IMR-90 (cell line): ENCODE results near the gene KRT82. TPM values are rescaled to one million over a fixed set of nuclear protein-coding genes. Genes with fewer than 3 reads are reported as not detected.

Source experiments
- ATAC-seq: fragments of 200-7000 bp; cut with Tn5 transposase; 2 replicates; pipeline ENCODE4 v1.9.1; 2020; ENCODE audit warnings: low read depth, mild to moderate bottlenecking, moderate library complexity
- BruUV-seq: library from RNA; stranded (reverse); fragments of 400-500 nt; replicated peaks from 2 replicates; lab custom pipeline; 2021; lab: Mats Ljungman, UMichigan
- CTCF ChIA-PET: fragments of 300-600 bp; formaldehyde crosslinking; extraction: SDS; loops from one replicate; lab custom pipeline; 2021; ENCODE audit warnings: antibody characterized with exemption; lab: Yijun Ruan, JAX
- POLR2A ChIA-PET: fragments of 300-600 bp; sonication (Branson Sonifier 250); formaldehyde crosslinking; loops from one replicate; lab custom pipeline; 2022; ENCODE audit warnings: antibody characterized with exemption; ENCODE audit not compliant: unreplicated experiment; lab: Charles Lee
- DNase-seq: peaks from one replicate; pipeline ENCODE4 v3.0.0; 2013
- H2AFZ ChIP-seq: replicated peaks from 2 replicates; pipeline ENCODE3; 2013; ENCODE audit warnings: low read length, mild to moderate bottlenecking; ENCODE audit not compliant: poor library complexity
- H2AK5ac ChIP-seq: 2 replicates; pipeline ENCODE4 v1.6.1; 2013; ENCODE audit warnings: low read depth, low read length, inconsistent platforms
- H2AK9ac ChIP-seq: replicated peaks from 2 replicates; pipeline ENCODE3; 2013; ENCODE audit warnings: mild to moderate bottlenecking, low read depth, low read length, moderate library complexity; ENCODE audit not compliant: poor library complexity
- H2BK120ac ChIP-seq: 2 replicates; pipeline ENCODE4 v1.6.1; 2013; ENCODE audit warnings: low read depth, low read length, inconsistent platforms
- H2BK15ac ChIP-seq: 3 replicates; pipeline ENCODE4 v1.6.1; 2013; ENCODE audit warnings: low read depth, low read length, inconsistent platforms
- H2BK20ac ChIP-seq: 2 replicates; pipeline ENCODE4 v1.6.1; 2013; ENCODE audit warnings: low read depth, mild to moderate bottlenecking, inconsistent platforms, low read length, moderate library complexity
- H2BK5ac ChIP-seq: 2 replicates; pipeline ENCODE4 v1.6.1; 2013; ENCODE audit warnings: mild to moderate bottlenecking, low read depth, low read length, inconsistent platforms; ENCODE audit not compliant: poor library complexity, severe bottlenecking
- H3K14ac ChIP-seq: replicated peaks from 2 replicates; pipeline ENCODE4 v1.6.1; 2013; ENCODE audit warnings: low read depth, low read length, inconsistent platforms
- H3K18ac ChIP-seq: 2 replicates; pipeline ENCODE4 v1.6.1; 2013; ENCODE audit warnings: low read depth, low read length, control low read depth
- H3K23ac ChIP-seq: 2 replicates; pipeline ENCODE4 v1.6.1; 2013; ENCODE audit warnings: low read depth, low read length, inconsistent platforms
- H3K27ac ChIP-seq: 2 replicates; pipeline ENCODE4 v1.5.1; 2013; ENCODE audit warnings: mild to moderate bottlenecking, control low read depth, low read length; ENCODE audit not compliant: insufficient read depth
- H3K27me3 ChIP-seq: 2 replicates; pipeline ENCODE4 v1.6.1; 2013; ENCODE audit warnings: low read length; ENCODE audit not compliant: control insufficient read depth, insufficient read depth
- H3K36me3 ChIP-seq: 2 replicates; pipeline ENCODE4 v1.6.1; 2013; ENCODE audit warnings: low read length, mixed read lengths; ENCODE audit not compliant: control insufficient read depth, insufficient read depth
- H3K4ac ChIP-seq: 2 replicates; pipeline ENCODE4 v1.6.1; 2013; ENCODE audit warnings: low read depth, low read length, inconsistent platforms
- H3K4me1 ChIP-seq: 2 replicates; pipeline ENCODE4 v1.6.1; 2013; ENCODE audit warnings: low read length, mixed read lengths; ENCODE audit not compliant: control insufficient read depth, insufficient read depth
- H3K4me2 ChIP-seq: 2 replicates; pipeline ENCODE4 v1.6.1; 2013; ENCODE audit warnings: low read depth, mild to moderate bottlenecking, control low read depth, low read length, moderate library complexity
- H3K4me3 ChIP-seq: 2 replicates; pipeline ENCODE4 v1.5.1; 2013; ENCODE audit warnings: low read depth, mild to moderate bottlenecking, control low read depth, low read length, moderate library complexity; ENCODE audit not compliant: insufficient read depth
- H3K56ac ChIP-seq: 2 replicates; pipeline ENCODE4 v1.6.1; 2013; ENCODE audit warnings: low read length, inconsistent platforms; ENCODE audit not compliant: insufficient read depth; ENCODE audit errors: extremely low read depth
- H3K79me1 ChIP-seq, 2 experiments: 2 replicates each; pipeline ENCODE4 v1.6.1; 2013; ENCODE audit warnings: low read length in 2 of 2, inconsistent platforms in 1 of 2, low read depth in 1 of 2
- H3K9ac ChIP-seq: 2 replicates; pipeline ENCODE4 v1.6.1; 2013; ENCODE audit warnings: low read depth, low read length, control low read depth
- H3K9me1 ChIP-seq: 2 replicates; pipeline ENCODE4 v1.6.1; 2013; ENCODE audit warnings: low read length, inconsistent platforms; ENCODE audit not compliant: insufficient read depth
- H3K9me3 ChIP-seq: 2 replicates; pipeline ENCODE4 v1.6.1; 2013; ENCODE audit warnings: low read length; ENCODE audit not compliant: control insufficient read depth, insufficient read depth
- H4K20me1 ChIP-seq: 2 replicates; pipeline ENCODE4 v1.6.1; 2013; ENCODE audit warnings: low read length, inconsistent platforms; ENCODE audit not compliant: insufficient read depth
- H4K5ac ChIP-seq: 2 replicates; pipeline ENCODE4 v1.6.1; 2013; ENCODE audit warnings: mild to moderate bottlenecking, low read depth, low read length, control low read depth
- H4K8ac ChIP-seq, 2 experiments: 2 replicates each; pipeline ENCODE4 v1.6.1; 2013; ENCODE audit warnings: low read depth in 2 of 2, low read length in 2 of 2, control low read depth in 1 of 2, inconsistent platforms in 1 of 2
- H4K91ac ChIP-seq: 2 replicates; pipeline ENCODE4 v1.6.1; 2013; ENCODE audit warnings: low read depth, low read length, inconsistent platforms; ENCODE audit not compliant: insufficient read depth
- CEBPB ChIP-seq: IDR thresholded peaks from 2 replicates; pipeline ENCODE4 v1.6.1; 2012; ENCODE audit warnings: low read depth, low read length, improper control_type of control experiment
- CTCF ChIP-seq: conservative IDR thresholded peaks from 2 replicates; pipeline ENCODE4 v1.5.1; 2012; ENCODE audit warnings: mild to moderate bottlenecking, low read depth, low read length, improper control_type of control experiment
- RCOR1 ChIP-seq: IDR thresholded peaks from 2 replicates; pipeline ENCODE4 v1.6.1; 2012; ENCODE audit warnings: mild to moderate bottlenecking, low read length, improper control_type of control experiment; ENCODE audit not compliant: insufficient replicate concordance
- WGBS, 2 experiments: methylation state at CpG; one replicate each; pipeline versions ENCODE4 v1.1.5 to v1.1.7; 2013; ENCODE audit warnings: missing lambda C conversion rate in 2 of 2; ENCODE audit not compliant: insufficient read length in 1 of 2; ENCODE audit errors: extremely low coverage in 2 of 2; 5-methylcytosine and 5-hydroxymethylcytosine counted together
- dilution Hi-C: fragments of 300-500 bp; cut with HindIII; formaldehyde crosslinking; loops from one replicate; pipeline ENCODE4 v1.14.3; 2018; ENCODE audit warnings: low sequenced_read_pairs; ENCODE audit not compliant: unreplicated experiment
- in situ Hi-C: fragments of 300-500 bp; cut with MboI; formaldehyde crosslinking; loops from 3 replicates; pipeline ENCODE4 v1.14.3; 2019; ENCODE audit warnings: low sequenced_read_pairs, inconsistent platforms, mixed read lengths
- intact Hi-C: fragments of 100-400 bp; cut with micrococcal nuclease; formaldehyde crosslinking; loops from 2 replicates; pipeline ENCODE4 v1.10.0; 2022
- polyA plus RNA-seq, 3 experiments: library from polyadenylated mRNA; depleted of rRNA; stranded (reverse); fragments of >200 nt; gene quantifications; 2 replicates each; pipeline ENCODE4 v1.2.3, GENCODE V29; 2012; ENCODE audit warnings: low replicate concordance in 1 of 3
- total RNA-seq: library from RNA; depleted of rRNA; stranded (reverse); fragments of >200 nt; gene quantifications from 2 replicates; pipeline ENCODE4 v1.2.3, GENCODE V29; 2012
- TF ChIP-seq, protein P1 (sequence below): fragments of 150-350 bp; IDR thresholded peaks from 2 replicates; pipeline ENCODE4 v1.6.1; 2017; ENCODE audit warnings: mild to moderate bottlenecking, antibody characterized with exemption, low read length, low read depth
- TF ChIP-seq, protein P2 (sequence below): fragments of 150-350 bp; IDR thresholded peaks from 2 replicates; pipeline ENCODE4 v1.6.1; 2016; ENCODE audit warnings: low read depth, mild to moderate bottlenecking, low read length, moderate library complexity, borderline replicate concordance

The KRT82 gene
- total and polyA plus RNA-seq, 2 of the 4 experiments (the other 2 are of a cell fraction) = not detected

DNA sequence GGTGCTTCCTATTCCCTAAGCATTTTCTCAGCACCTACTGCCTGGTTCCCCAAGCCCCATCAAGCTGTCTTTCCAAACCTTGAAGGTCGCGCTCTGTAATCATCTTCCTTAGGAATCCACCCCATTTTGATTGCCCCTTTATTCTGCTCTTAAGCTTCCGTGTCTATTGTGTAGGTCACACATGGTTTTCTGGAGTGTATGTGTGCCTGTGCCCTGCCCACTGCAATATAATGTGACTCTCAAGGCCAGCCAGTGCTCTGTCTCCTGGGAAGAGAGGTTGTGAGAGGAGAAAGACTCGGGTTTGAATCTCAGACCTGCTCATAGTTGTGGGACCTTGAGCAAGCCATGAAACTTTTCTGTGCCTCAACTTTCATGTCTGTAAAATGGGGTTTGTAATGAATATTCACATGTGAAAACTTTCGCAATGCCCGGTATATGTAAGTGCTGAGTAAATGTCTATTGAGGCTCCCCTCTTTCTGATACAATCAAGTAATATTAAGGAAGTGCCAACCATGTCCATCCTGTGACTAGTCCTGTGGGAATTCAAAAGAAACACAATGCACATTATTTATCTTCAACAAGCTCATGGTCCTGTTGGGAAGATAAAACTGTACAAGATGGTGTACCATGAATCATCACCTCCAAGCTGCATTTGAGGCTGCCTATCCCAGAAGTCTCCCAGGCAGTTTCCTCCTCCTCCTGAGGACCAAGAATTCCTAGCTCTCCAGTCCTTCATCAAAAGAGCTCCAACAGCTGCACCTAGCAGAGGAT, 28.8 kb upstream of the KRT82 start:
- no peak for TF ChIP-seq CTCF
- TF ChIP-seq, protein P1, sequence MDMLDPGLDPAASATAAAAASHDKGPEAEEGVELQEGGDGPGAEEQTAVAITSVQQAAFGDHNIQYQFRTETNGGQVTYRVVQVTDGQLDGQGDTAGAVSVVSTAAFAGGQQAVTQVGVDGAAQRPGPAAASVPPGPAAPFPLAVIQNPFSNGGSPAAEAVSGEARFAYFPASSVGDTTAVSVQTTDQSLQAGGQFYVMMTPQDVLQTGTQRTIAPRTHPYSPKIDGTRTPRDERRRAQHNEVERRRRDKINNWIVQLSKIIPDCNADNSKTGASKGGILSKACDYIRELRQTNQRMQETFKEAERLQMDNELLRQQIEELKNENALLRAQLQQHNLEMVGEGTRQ = no peak
- no peak for TF ChIP-seq CEBPB
- no peak for TF ChIP-seq RCOR1
- TF ChIP-seq, protein P2, sequence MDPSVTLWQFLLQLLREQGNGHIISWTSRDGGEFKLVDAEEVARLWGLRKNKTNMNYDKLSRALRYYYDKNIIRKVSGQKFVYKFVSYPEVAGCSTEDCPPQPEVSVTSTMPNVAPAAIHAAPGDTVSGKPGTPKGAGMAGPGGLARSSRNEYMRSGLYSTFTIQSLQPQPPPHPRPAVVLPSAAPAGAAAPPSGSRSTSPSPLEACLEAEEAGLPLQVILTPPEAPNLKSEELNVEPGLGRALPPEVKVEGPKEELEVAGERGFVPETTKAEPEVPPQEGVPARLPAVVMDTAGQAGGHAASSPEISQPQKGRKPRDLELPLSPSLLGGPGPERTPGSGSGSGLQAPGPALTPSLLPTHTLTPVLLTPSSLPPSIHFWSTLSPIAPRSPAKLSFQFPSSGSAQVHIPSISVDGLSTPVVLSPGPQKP = no peak
- intact Hi-C loops (no loop called here), in situ Hi-C loops (no loop called here), dilution Hi-C loops (no loop called here)
- no peak overlapping the region for H2BK5ac ChIP-seq
- peak; percentile 4 for DNase-seq
- H3K4me1 ChIP-seq = no peaks in the 10 kb centered on the region
- H2BK20ac ChIP-seq = no peak overlapping the region
- WGBS, 2 experiments = 80% methylated on average over 1 of the region's 6 CpGs; no CpG with 5 or more reads in 1 of the 2 experiments
- no peaks in the 10 kb centered on the region for H3K36me3 ChIP-seq
- no peak overlapping the region for H2AFZ ChIP-seq
- H2BK120ac ChIP-seq = no peak overlapping the region
- H3K79me1 ChIP-seq = no peaks in the 10 kb centered on the region
- ChIA-PET POLR2A (no interaction called here), CTCF (no interaction called here)
- H4K8ac ChIP-seq = no peak overlapping the region
- H3K14ac ChIP-seq = no peak overlapping the region
- H3K18ac ChIP-seq = no peak overlapping the region
- H4K20me1 ChIP-seq = no peaks in the 10 kb centered on the region
- H2BK15ac ChIP-seq = no peak overlapping the region
- no peak overlapping the region for H3K4me3 ChIP-seq
- H4K91ac ChIP-seq = no peak overlapping the region
- ATAC-seq = no peak
- H3K56ac ChIP-seq = no peak overlapping the region
- no peak overlapping the region for H3K27ac ChIP-seq
- H4K5ac ChIP-seq = no peak overlapping the region
- H2AK5ac ChIP-seq = no peak overlapping the region
- H2AK9ac ChIP-seq = no peak overlapping the region
- no TSS peak for BruUV-seq
- no peak overlapping the region for H3K9ac ChIP-seq
- H3K4ac ChIP-seq = no peak overlapping the region
- no peak overlapping the region for H3K4me2 ChIP-seq
- no peaks in the 10 kb centered on the region for H3K9me3 ChIP-seq
- H3K9me1 ChIP-seq = no peaks in the 10 kb centered on the region
- peaks cover 20% of the 10 kb centered on the region for H3K27me3 ChIP-seq
- no peak overlapping the region for H3K23ac ChIP-seq
